Measurements from ENCODE around the gene TOR1AIP1. TPM values are rescaled to one million over a fixed set of nuclear protein-coding genes. Genes with fewer than 3 reads are reported as not detected.
A peak's percentile ranks its signal among the peaks of the same experiment; 100 is the strongest.
"Not testable (repeated sequence)": the region's sequence is repeated elsewhere in the genome, so short reads cannot be mapped to it uniquely, and the experiment has no call there.

Gene TOR1AIP1
- total and polyA plus RNA-seq, 11 donors, result 16.0 to 68.2 (median 45.2) TPM

GRCh38 chr1:179955731-179956130 is 73.6 kb downstream of the TOR1AIP1 start:
- intact Hi-C loops (cut with DNase I), result loop anchor here in 5 of 10 donors (2.0 to 10.0 kb wide), 4 partner anchors 71 to 199 kb away; partner anchors contain the start of genes TOR1AIP1 (in 3 of the 5), QSOX1 (in 1 of the 5) and TOR1AIP2 (in 1 of the 5)
- Histone ChIP-seq H3K27ac (peak overlapping the region in 8 of 12 donors; percentile 91 to 98 (median 96)), H3K4me1 (peaks cover 0 to 48% (median 32%) of the 10 kb centered on the region in 12 donors), H3K9me3 (no peaks in the 10 kb centered on the region), H3K36me3 (peaks cover 0 to 3% (median 0%) of the 10 kb centered on the region in 9 donors), H3K4me3 (peak overlapping the region; percentile 72 to 96 (median 86)), H3K27me3 (no peaks in the 10 kb centered on the region)
- TF ChIP-seq POLR2A (IDR thresholded peaks at IDR 0.05), result no peak
- TF ChIP-seq CTCF (IDR thresholded peaks at IDR 0.05), result no peak
- WGBS, 4 donors, result 1 to 3% (median 1%) methylated on average over 3 of the region's 3 CpGs
- ATAC-seq, result no peak
- DNase-seq, result no peak

- ATAC-seq (no peak), DNase-seq (no peak)
- peaks cover 0 to 3% (median 0%) of the 10 kb centered on the region in 9 donors for H3K36me3 ChIP-seq
- H3K27ac ChIP-seq, result peak overlapping the region in 1 of 12 donors; percentile 1
- H3K27me3 ChIP-seq, result no peaks in the 10 kb centered on the region
- H3K4me1 ChIP-seq, result peaks cover 0 to 41% (median 31%) of the 10 kb centered on the region in 12 donors
- TF ChIP-seq POLR2A (IDR thresholded peaks at IDR 0.05), result no peak
- no peak for TF ChIP-seq CTCF (IDR thresholded peaks at IDR 0.05)
- intact Hi-C loops (cut with DNase I), result loop anchor here in 4 of 10 donors (5.0 to 10.0 kb wide), 3 partner anchors 74 to 196 kb away; partner anchors contain the start of genes TOR1AIP1 (in 3 of the 4) and QSOX1 (in 1 of the 4)
- no peaks in the 10 kb centered on the region for H3K9me3 ChIP-seq
- 59 to 67% (median 63%) methylated on average over 3 of the region's 3 CpGs for WGBS, 4 donors
- no peak overlapping the region for H3K4me3 ChIP-seq
These were observed 76.3 kb downstream of the TOR1AIP1 start for GRCh38 chr1:179958359-179958758.

- H3K4me3 ChIP-seq; DNase-seq; H3K27ac ChIP-seq; H3K36me3 ChIP-seq; H3K27me3 ChIP-seq; intact Hi-C loops (cut with DNase I); ATAC-seq: not testable (repeated sequence)
- 96 to 98% (median 97%) methylated on average over 8 of the region's 8 CpGs for WGBS, 4 donors
- H3K9me3 ChIP-seq, result peaks cover 0 to 14% (median 0%) of the 10 kb centered on the region in 12 donors
- peaks cover 0 to 34% (median 18%) of the 10 kb centered on the region in 12 donors for H3K4me1 ChIP-seq
These were observed 80.1 kb downstream of the TOR1AIP1 start for GRCh38 chr1:179962168-179962567.

- Histone ChIP-seq H3K4me1 (peaks cover 4 to 58% (median 31%) of the 10 kb centered on the region in 12 donors), H3K27me3 (no peaks in the 10 kb centered on the region), H3K27ac (no peak overlapping the region), H3K4me3 (no peak overlapping the region), H3K9me3 (peaks cover 0 to 17% (median 0%) of the 10 kb centered on the region in 12 donors), H3K36me3 (no peaks in the 10 kb centered on the region)
- intact Hi-C loops (cut with DNase I), result no loop called here
- no peak for ATAC-seq
- TF ChIP-seq CTCF (IDR thresholded peaks at IDR 0.05) (no peak), POLR2A (IDR thresholded peaks at IDR 0.05) (no peak)
- no peak for DNase-seq
These were observed 84.5 kb downstream of the TOR1AIP1 start for GRCh38 chr1:179966551-179966950.
